Chondrocyte (in vitro differentiated cells): ENCODE measurements around the gene PAX3. TPM values are rescaled to one million over a fixed set of nuclear protein-coding genes. Genes with fewer than 3 reads are reported as not detected.

Experiments
- DNase-seq: peaks from one replicate; pipeline ENCODE4 v3.0.0; 2021; ENCODE audit warnings: mixed read lengths, low spot score
- H3K27ac Mint-ChIP-seq: one replicate; pipeline ENCODE4 v1.8.0; 2021; ENCODE audit warnings: mild to moderate bottlenecking, moderate library complexity, mixed read lengths; ENCODE audit not compliant: unreplicated experiment
- H3K27me3 Mint-ChIP-seq: 2 replicates; pipeline ENCODE4 v1.8.0; 2021; ENCODE audit warnings: low read depth, mixed read lengths
- H3K36me3 Mint-ChIP-seq: 2 replicates; pipeline ENCODE4 v1.8.0; 2021; ENCODE audit warnings: low read depth, mixed read lengths
- H3K4me1 Mint-ChIP-seq: 2 replicates; pipeline ENCODE4 v1.8.0; 2021; ENCODE audit warnings: low read depth, mild to moderate bottlenecking, mixed read lengths
- H3K4me3 Mint-ChIP-seq: one replicate; pipeline ENCODE4 v1.8.0; 2021; ENCODE audit warnings: mild to moderate bottlenecking, moderate library complexity, mixed read lengths; ENCODE audit not compliant: unreplicated experiment
- H3K9me3 Mint-ChIP-seq: 2 replicates; pipeline ENCODE4 v1.8.0; 2021; ENCODE audit warnings: low read depth, mixed read lengths
- total RNA-seq: library from RNA; stranded (reverse); gene quantifications from 3 replicates; pipeline ENCODE4 v1.2.1, GENCODE V29; 2021
- TF ChIP-seq, protein P1 (sequence below): fragments of 200-600 bp; sonication (generic); IDR thresholded peaks from 2 replicates; pipeline ENCODE4 v1.5.0; 2021; ENCODE audit warnings: antibody characterized with exemption, mild to moderate bottlenecking, moderate library complexity

The PAX3 gene
- total RNA-seq, 1 donor from 2014 or later: 4.7 TPM

DNA sequence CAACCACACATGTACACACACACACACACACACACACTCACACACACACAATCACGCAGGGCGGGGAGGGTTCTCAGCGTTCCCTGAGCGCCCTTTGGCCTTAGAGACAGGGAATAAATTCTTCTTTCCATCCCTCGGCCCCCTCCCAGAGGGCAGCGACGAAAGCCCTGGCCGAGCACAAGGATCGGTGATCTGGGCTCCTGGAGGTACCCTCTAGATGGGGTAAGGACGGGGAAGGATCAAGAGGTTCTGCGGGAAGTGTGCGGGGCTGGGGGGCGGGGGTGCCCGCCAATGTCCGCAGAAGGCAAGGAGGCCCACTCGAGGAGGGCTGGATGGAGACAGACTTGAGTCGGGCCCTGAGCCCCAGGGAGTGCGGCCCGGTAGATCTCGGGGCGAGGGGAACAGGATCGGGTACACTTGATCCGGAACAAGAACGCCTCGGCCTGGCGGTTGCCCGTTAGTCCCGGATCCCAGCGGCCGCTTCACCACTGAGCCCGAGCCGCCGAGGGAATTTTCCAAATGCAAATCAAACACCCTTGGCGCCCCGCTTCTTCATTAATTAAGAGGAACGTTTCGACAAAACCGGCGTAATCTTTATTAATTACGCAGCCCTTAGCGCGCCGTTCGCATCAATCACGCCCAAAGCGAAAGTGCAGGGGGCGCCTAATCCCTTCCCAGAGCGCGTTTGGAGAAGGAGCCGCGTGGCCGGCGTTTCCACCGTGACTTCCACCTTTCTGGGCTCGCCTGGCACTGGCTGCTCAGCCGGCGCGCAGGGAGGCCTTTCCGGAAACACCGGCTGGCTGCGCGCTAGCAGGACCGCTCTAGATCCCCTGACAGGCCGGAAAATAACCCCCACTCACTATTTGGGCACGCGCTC lies 7.0 kb upstream of the PAX3 start:
- TF ChIP-seq, protein P1, sequence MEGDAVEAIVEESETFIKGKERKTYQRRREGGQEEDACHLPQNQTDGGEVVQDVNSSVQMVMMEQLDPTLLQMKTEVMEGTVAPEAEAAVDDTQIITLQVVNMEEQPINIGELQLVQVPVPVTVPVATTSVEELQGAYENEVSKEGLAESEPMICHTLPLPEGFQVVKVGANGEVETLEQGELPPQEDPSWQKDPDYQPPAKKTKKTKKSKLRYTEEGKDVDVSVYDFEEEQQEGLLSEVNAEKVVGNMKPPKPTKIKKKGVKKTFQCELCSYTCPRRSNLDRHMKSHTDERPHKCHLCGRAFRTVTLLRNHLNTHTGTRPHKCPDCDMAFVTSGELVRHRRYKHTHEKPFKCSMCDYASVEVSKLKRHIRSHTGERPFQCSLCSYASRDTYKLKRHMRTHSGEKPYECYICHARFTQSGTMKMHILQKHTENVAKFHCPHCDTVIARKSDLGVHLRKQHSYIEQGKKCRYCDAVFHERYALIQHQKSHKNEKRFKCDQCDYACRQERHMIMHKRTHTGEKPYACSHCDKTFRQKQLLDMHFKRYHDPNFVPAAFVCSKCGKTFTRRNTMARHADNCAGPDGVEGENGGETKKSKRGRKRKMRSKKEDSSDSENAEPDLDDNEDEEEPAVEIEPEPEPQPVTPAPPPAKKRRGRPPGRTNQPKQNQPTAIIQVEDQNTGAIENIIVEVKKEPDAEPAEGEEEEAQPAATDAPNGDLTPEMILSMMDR: peak; percentile 21
- peak overlapping the region; percentile 70 for H3K4me3 Mint-ChIP-seq
- peaks cover 13% of the 10 kb centered on the region for H3K36me3 Mint-ChIP-seq
- H3K9me3 Mint-ChIP-seq: no peaks in the 10 kb centered on the region
- H3K4me1 Mint-ChIP-seq: peaks cover 30% of the 10 kb centered on the region
- peaks cover 95% of the 10 kb centered on the region for H3K27me3 Mint-ChIP-seq
- DNase-seq: no peak
- no peak overlapping the region for H3K27ac Mint-ChIP-seq

DNA sequence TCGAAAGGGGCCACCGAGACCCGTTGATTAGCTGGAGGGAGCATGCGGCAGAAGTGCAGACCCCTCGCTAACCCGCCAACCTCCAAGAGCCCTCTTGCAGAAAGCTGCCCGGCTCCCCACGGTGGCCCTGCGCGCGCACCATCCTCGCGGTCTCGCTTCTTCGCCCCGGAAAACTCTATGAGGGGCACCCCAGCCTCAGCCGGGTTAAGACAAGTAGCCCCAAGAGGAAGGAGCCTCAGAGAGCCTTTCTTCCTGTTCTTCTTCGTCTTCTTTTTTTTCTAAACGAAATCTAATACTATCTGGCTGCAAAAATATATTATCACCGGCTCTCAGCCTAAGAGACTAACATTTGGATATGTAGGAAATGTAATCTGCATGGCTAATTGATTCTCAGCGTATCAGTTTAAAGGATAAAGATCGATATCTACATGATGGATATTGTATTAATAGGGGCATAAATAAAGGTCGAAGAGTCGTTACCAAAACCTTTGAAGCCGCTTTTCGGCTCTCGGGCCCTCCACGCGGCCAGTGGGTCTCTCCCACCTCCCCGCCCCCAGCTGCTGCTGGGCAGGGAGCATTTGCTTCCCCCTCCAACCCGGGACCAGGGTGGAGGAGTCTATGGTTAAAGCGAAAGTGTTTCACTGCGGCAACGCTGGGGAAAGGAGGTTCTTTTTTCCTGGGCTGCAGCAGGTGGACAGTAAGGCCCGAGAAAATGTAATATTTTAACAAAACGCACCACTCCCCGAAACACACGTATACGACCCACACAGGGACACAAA lies 6.1 kb upstream of the PAX3 start:
- Mint-ChIP-seq H3K4me3 (peak overlapping the region; percentile 70), H3K27me3 (peaks cover 93% of the 10 kb centered on the region), H3K9me3 (no peaks in the 10 kb centered on the region), H3K36me3 (peaks cover 13% of the 10 kb centered on the region), H3K27ac (no peak overlapping the region), H3K4me1 (peaks cover 30% of the 10 kb centered on the region)
- DNase-seq: no peak
- TF ChIP-seq, protein P1: no peak

DNA sequence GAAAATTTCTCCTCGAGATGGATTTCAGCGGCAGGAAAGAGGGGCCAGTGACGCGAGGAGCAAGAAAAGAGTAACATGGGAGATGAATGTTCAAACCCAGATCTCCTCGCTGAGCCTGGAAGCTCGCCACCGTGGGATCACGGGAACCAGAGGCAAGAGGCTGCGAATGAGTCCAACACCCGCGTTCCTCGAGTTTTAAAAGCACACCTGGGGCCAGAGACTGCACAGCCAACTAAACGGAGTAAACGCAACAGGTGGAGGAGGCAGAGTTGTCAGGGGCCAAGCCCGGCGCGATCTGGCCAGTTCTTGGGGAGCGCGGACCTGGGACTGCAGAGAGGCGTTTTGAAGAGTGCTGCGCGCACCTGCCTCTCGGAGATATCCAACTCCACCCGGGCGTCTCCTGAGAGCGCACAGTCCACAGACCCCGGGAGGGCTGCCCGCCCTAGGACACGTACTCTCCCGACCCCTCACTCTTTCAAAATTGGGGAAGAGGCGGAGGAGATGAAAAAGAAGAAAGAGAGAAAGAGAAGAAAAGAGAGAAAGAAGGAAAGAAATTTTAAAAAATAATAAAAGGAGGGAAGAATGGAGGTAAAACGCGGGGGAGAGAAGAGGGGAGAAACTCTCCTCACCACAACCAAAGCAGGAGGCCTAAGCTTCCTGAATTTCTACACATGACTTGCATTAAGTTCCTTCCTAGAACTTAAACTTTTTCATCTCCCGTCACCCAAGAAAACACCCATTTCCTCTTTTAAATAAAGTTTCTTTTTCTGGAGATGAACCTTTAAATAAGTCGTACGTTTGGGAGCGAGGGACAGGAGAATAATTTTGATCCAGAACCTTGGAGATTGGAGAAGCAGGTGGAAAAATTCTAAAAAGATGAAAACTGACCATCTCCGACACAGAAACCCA lies 5.3 kb upstream of the PAX3 start:
- Mint-ChIP-seq H3K4me1 (peaks cover 36% of the 10 kb centered on the region), H3K9me3 (no peaks in the 10 kb centered on the region), H3K27me3 (peaks cover 92% of the 10 kb centered on the region), H3K36me3 (peaks cover 13% of the 10 kb centered on the region), H3K4me3 (peak overlapping the region; percentile 19), H3K27ac (no peak overlapping the region)
- TF ChIP-seq, protein P1: no peak
- DNase-seq: no peak

DNA sequence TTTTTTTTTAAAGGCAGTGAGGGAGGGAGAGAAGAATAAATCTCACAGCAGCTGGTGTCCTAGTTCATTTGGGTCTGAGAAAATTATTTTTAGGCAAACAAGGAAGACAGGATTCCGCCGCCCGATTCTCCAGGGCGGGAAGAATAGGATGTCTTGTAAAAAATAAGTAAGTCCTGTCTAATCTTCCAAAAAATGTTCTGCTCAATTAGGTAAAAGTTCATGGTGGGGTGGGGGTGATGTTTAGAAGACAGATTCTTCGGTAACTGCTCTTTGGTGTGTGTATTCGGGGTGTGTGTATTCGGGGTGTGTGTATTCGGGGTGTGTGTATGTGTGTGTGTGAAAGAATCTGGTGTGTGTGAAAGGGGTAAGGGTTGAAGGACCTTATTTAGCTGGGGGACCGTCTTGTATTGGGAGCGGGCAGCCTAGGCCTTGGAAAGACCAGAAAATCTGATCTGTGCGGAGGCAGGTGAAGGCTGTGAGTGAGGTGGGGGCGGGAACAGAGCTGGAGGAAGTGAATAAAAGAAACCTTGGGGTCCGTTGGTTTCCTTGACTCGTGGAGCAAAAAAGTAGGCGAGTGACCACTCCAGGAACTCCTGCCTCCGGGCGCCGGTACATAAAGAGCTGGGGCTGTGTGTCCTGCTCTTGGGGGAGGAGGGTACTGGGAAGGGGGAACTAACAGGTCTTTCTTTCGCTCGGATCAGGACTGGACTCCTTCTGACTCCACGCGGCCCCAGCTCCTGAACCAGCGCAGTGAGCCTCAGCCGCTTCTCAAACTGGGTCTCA lies 4.4 kb upstream of the PAX3 start:
- H3K9me3 Mint-ChIP-seq: no peaks in the 10 kb centered on the region
- H3K4me1 Mint-ChIP-seq: peaks cover 39% of the 10 kb centered on the region
- peaks cover 11% of the 10 kb centered on the region for H3K36me3 Mint-ChIP-seq
- no peak overlapping the region for H3K4me3 Mint-ChIP-seq
- H3K27ac Mint-ChIP-seq: no peak overlapping the region
- no peak for DNase-seq
- TF ChIP-seq, protein P1: no peak
- peaks cover 89% of the 10 kb centered on the region for H3K27me3 Mint-ChIP-seq
